Measurements from ENCODE around the gene ERN1. TPM values are rescaled to one million over a fixed set of nuclear protein-coding genes. Genes with fewer than 3 reads are reported as not detected.
"Not testable (repeated sequence)": the region's sequence is repeated elsewhere in the genome, so short reads cannot be mapped to it uniquely, and the experiment has no call there.

The ERN1 gene
- total RNA-seq, 1 donor, result 12.7 TPM

DNA sequence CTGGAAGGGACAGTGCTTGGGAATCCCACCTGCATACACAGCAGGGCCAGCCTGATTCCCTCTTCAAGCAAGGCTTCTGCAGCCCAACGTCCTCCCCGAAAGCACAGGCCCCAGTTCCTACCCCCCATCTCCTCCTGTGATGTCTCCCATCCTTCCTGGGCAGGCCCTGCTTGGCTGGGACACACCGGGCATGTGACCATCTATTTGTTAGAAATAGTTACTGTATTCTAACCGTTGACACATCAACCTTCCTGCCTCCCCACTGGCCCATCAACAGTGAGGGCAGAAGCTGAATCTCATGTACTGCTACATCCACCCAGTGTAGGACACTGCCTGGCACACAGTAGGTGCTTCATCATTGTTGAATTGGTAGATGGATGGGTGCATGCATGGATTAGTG, 121.1 kb downstream of the ERN1 start:
- Histone ChIP-seq H3K4me2 (ENCODE audit: insufficient read depth, low read length) (no peak overlapping the region), H3K4me3 (ENCODE audit: insufficient read depth, low read length) (no peak overlapping the region), H3K9me3 (ENCODE audit: low read depth, low read length) (no peaks in the 10 kb centered on the region), H3K4me1 (ENCODE audit: insufficient read depth, low read length) (peaks cover 24% of the 10 kb centered on the region), H2AFZ (ENCODE audit: low read length) (peak overlapping the region; percentile 56), H3K27me3 (ENCODE audit: insufficient read depth, low read length) (no peaks in the 10 kb centered on the region), H3K79me2 (ENCODE audit: insufficient read depth, low read length) (no peaks in the 10 kb centered on the region), H3K27ac (ENCODE audit: low read depth, low read length) (no peak overlapping the region), H3K36me3 (ENCODE audit: insufficient read depth, low read length) (no peaks in the 10 kb centered on the region), H4K20me1 (ENCODE audit: insufficient read depth, low read length) (no peaks in the 10 kb centered on the region)
- TF ChIP-seq, protein P1, sequence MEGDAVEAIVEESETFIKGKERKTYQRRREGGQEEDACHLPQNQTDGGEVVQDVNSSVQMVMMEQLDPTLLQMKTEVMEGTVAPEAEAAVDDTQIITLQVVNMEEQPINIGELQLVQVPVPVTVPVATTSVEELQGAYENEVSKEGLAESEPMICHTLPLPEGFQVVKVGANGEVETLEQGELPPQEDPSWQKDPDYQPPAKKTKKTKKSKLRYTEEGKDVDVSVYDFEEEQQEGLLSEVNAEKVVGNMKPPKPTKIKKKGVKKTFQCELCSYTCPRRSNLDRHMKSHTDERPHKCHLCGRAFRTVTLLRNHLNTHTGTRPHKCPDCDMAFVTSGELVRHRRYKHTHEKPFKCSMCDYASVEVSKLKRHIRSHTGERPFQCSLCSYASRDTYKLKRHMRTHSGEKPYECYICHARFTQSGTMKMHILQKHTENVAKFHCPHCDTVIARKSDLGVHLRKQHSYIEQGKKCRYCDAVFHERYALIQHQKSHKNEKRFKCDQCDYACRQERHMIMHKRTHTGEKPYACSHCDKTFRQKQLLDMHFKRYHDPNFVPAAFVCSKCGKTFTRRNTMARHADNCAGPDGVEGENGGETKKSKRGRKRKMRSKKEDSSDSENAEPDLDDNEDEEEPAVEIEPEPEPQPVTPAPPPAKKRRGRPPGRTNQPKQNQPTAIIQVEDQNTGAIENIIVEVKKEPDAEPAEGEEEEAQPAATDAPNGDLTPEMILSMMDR (IDR thresholded peaks at IDR 0.05; ENCODE audit: extremely low read depth, low read depth, low read length), result no peak
- DNase-seq (ENCODE audit: insufficient read length, low spot score, missing footprints), result no peak

DNA sequence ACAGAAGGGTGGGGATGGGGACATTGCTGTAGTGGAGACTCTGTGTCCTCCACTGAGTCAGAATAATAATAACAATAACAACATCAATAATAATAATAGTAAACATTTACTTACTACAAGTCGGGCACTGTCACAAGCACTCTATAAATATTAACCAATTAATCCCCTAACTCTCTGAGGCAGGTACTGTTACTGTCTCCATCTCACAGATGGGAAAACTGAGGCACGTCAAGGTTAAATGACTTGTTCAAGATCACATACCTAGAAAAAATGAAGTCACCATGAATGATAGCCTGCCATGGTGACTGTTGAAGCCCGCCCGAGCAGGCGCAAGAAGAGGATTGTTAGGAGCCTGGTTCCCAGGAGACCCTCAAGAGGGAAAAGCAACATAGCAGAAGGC, 121.6 kb downstream of the ERN1 start:
- DNase-seq (ENCODE audit: insufficient read length, low spot score, missing footprints), result no peak
- Histone ChIP-seq H3K4me3 (ENCODE audit: insufficient read depth, low read length) (no peak overlapping the region), H3K27me3 (ENCODE audit: insufficient read depth, low read length) (no peaks in the 10 kb centered on the region), H3K27ac (ENCODE audit: low read depth, low read length) (no peak overlapping the region), H3K9me3 (ENCODE audit: low read depth, low read length) (no peaks in the 10 kb centered on the region), H3K4me2 (ENCODE audit: insufficient read depth, low read length) (no peak overlapping the region), H3K36me3 (ENCODE audit: insufficient read depth, low read length) (no peaks in the 10 kb centered on the region), H2AFZ (ENCODE audit: low read length) (no peak overlapping the region), H3K4me1 (ENCODE audit: insufficient read depth, low read length) (peaks cover 24% of the 10 kb centered on the region), H3K79me2 (ENCODE audit: insufficient read depth, low read length) (no peaks in the 10 kb centered on the region), H4K20me1 (ENCODE audit: insufficient read depth, low read length) (no peaks in the 10 kb centered on the region)
- TF ChIP-seq, protein P1 (IDR thresholded peaks at IDR 0.05; ENCODE audit: extremely low read depth, low read depth, low read length), result no peak

DNA sequence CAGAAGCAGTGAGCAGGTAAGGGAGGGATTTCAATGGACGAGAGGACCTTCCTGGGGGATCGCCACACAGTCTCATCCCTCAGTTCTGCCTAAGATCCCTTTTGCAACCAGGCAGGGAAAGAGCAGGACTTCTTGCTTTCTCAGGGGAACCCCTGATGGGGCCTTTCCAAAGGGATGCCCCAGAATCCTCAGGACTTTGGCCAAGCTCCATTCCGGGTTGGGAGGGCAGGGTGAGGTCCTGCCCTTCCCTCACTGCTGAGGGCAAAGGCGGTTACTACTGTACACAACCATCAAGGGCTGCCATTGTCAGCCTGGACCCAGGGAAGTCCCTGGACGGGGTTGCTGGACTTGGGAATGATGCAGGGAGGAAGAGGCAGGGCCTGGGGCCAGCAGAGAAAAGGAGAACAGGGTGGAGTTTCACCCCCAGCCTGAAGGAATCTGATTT, 122.1 kb downstream of the ERN1 start:
- Histone ChIP-seq H4K20me1 (ENCODE audit: insufficient read depth, low read length) (no peaks in the 10 kb centered on the region), H3K79me2 (ENCODE audit: insufficient read depth, low read length) (no peaks in the 10 kb centered on the region), H3K27me3 (ENCODE audit: insufficient read depth, low read length) (no peaks in the 10 kb centered on the region), H3K4me1 (ENCODE audit: insufficient read depth, low read length) (peaks cover 24% of the 10 kb centered on the region), H3K4me3 (ENCODE audit: insufficient read depth, low read length) (no peak overlapping the region), H3K36me3 (ENCODE audit: insufficient read depth, low read length) (no peaks in the 10 kb centered on the region), H2AFZ (ENCODE audit: low read length) (no peak overlapping the region), H3K9me3 (ENCODE audit: low read depth, low read length) (no peaks in the 10 kb centered on the region), H3K27ac (ENCODE audit: low read depth, low read length) (no peak overlapping the region), H3K4me2 (ENCODE audit: insufficient read depth, low read length) (no peak overlapping the region)
- TF ChIP-seq, protein P1 (IDR thresholded peaks at IDR 0.05; ENCODE audit: extremely low read depth, low read depth, low read length), result no peak
- peak; percentile 73 for DNase-seq (ENCODE audit: insufficient read length, low spot score, missing footprints)

DNA sequence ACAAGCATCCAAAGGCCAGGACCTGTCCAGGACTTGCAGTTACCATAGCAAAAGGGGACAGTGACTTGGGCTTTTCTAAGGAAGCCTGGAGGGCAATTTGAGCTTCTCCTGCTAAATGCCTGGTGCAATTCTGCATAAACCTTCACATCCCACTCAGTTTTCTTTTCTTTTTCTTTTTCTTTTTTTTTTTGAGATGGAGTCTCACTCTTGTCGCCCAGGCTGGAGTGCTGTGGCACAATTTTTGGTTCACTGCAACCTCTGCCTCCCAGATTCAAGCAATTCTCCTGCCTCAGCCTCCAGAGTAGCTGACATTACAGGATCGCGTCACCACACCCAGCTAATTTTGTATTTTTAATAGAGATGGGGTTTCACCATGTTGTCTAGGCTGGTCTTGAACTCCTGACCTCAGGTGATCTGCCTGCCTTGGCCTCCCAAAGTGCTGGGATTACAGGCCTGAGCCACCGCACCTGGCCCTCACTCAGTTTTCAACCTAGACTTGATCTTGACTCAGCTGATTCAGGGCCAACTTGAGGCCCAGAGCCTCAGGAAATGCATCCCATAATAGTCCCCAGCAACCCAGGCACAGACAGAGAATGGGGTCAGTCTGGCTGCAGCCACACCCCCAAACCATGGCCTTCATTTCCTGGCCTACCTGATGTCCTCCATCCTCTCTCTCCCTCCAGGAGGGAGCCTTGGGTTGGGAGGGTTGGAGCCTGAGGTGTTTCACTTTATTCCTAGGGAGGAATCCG, 122.7 kb downstream of the ERN1 start:
- not testable (repeated sequence) for DNase-seq (ENCODE audit: insufficient read length, low spot score, missing footprints); H3K9me3 ChIP-seq (ENCODE audit: low read depth, low read length); H3K27me3 ChIP-seq (ENCODE audit: insufficient read depth, low read length); H3K27ac ChIP-seq (ENCODE audit: low read depth, low read length); H3K79me2 ChIP-seq (ENCODE audit: insufficient read depth, low read length); H3K36me3 ChIP-seq (ENCODE audit: insufficient read depth, low read length); H4K20me1 ChIP-seq (ENCODE audit: insufficient read depth, low read length); H3K4me3 ChIP-seq (ENCODE audit: insufficient read depth, low read length)
- peaks cover 24% of the 10 kb centered on the region for H3K4me1 ChIP-seq (ENCODE audit: insufficient read depth, low read length)
- H3K4me2 ChIP-seq (ENCODE audit: insufficient read depth, low read length), result peak overlapping the region; percentile 36
- peak overlapping the region; percentile 59 for H2AFZ ChIP-seq (ENCODE audit: low read length)
